ENCODE data around the gene SIT1.
"Not testable (repeated sequence)": the region's sequence is repeated elsewhere in the genome, so short reads cannot be mapped to it uniquely, and the experiment has no call there.

The SIT1 gene

GRCh38 chr9:35635730-35636129, 15.0 kb downstream of the SIT1 start:
- DNase-seq = no peak

GRCh38 chr9:35629597-35629996, 21.1 kb downstream of the SIT1 start:
- DNase-seq = no peak

DNA sequence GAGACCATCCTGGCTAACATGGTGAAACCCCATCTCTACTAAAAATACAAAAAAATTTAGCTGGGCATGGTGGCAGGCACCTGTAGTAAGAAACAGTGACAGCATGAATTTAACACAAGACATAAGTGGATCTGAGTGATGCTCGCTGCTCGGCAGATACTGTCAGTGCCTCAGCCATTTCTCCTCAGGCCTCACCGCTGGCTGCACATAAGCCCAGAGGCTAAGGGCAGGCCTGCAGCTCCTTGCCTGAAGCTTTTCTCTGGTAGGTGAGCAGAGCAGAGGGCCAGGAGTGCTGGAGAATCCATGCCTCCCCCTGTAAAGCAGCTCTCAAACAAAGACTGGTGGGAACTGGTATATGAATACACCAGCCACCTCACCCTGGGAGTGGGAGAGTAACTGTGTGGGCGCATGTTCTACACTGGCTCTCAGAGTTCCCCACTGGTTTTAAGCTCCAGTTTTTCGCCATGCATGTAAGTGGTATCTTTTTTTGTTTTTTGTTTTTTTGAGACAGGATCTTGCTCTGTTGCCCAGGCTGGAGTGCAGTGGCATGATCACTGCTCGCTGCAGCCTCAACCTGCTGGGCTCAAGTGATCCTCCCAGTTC, 22.2 kb downstream of the SIT1 start:
- no peak for DNase-seq

- no peak for DNase-seq
Observed at GRCh38 chr9:35627575-35627974, 23.2 kb downstream of the SIT1 start.

GRCh38 chr9:35619800-35620158, 31.0 kb downstream of the SIT1 start:
- no peak for DNase-seq

DNA sequence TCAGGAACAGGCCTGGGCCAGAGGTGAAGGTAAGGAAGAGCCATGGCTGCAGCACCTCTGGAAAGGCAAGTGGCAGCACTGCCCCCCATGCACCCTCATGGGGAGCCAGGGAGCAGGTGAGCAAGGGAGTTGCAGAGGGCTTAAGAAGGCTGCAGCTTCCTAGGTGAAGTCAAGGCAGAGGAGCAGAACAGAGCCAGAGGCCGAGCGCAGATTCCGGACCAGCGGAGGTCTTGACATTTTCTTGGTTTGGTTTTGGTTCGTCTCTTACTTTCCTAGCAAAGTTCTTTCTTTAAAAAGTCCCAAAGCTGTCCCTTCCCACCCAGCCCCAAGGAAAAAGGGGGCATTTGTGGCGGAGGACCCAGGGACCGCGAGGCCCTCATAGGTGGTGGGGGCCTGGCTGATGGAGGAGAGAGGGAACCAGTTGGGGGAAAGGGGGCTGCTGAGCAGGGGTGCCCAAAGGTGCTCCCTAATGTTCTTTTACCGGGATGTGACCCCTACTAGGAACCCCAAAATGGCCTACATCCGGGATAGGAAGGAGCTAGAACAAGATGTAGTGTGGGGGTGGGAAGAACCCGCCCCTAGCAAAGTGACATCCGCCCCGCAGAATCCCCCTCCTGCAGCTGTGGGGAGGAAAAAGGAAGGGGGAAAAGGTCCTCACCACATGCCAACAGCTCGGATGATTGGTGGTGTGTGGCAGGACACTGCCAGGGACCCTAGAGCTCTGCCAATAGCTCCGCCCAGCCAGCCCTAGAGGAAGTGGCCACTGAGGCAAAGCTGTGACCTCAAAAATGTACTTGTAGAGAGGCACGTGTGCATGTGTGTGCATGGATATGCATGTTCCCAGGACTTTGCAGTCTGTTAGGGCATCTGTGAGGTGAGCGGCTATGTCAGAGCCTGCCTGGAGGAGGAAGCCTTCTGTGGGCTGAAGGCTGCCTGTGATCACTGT, 31.6 kb downstream of the SIT1 start:
- no peak for DNase-seq

- DNase-seq = no peak
Observed at GRCh38 chr9:35618325-35618727, 32.4 kb downstream of the SIT1 start, which contains the start of gene CD72. Gene CD72 (minus strand): TSS chr9:35618413. CDS start chr9:35618303, 110 bp downstream.

GRCh38 chr9:35617548-35617947, 33.2 kb downstream of the SIT1 start:
- DNase-seq = no peak

GRCh38 chr9:35616681-35617459, 33.9 kb downstream of the SIT1 start:
- DNase-seq = no peak

DNA sequence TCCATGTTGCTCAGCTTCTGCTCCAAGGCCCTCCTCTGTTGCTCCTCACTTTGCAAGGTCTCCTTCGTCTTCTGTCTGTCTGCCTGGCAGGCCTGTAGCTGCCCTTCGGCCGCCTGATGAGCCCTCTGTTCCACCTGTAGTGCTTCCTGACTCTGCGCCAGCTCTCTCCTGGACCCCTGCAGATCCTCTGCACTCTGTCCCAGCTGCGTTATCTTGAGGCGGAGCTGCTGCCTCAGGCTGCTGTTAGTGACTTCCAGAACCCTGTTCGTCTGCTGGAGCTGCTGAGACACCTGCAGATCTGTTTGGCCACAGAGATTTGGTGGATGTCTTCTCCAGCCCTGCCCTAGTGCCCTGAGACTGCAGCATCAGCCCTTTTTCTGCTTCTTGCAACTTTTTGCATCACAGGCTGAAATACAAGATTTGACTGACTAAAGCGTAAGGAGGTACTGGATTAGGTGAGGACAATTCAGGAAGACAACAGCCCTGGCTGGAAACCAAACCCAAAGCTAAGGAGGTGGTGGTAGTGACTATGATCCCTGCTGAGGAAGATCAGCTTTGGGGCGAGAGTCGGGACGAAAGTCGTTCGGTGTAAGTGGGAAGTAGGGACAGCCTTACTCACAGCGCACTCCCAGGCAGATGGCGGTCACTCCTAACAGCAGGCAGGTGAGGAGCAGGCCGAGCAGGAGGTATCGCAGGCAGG, 34.6 kb downstream of the SIT1 start:
- DNase-seq = no peak

DNA sequence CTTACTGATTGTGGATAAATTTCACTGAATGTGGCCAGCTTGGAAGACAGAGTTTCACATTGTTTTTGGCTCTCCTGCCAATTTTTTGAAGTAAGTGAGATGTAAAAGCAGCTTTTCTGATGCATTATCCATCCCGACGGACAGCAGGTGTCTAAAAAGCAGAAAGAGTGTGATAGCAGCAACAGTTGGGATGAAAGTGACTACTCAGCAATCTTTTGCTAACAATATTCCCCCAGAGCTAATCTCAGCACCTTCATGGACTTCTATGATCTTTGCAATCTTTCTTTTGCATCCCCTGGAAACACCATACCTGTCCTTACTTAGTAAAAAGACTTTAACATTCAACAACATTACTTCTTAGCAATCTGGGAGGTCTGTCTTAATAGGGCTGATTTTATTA, 37.9 kb downstream of the SIT1 start:
- DNase-seq = no peak

DNA sequence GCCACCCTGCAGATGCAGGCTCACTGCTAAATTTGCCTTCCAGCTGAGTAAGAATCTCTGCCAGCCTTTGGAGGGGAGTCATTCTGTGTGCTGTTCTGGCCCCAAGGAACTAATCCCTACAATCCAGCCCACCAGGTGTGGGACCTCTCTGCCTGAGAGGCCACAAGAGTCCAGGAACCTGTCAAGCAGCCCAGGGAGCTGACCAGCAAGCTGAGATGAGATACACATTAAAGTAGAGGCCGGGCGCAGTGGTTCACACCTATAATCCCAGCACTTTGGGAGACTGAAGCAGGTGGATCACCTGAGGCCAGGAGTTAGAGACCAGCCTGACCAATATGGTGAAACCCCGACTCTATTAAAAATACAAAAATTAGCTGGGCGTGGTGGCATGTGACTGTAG, 38.7 kb downstream of the SIT1 start:
- DNase-seq = not testable (repeated sequence)

DNA sequence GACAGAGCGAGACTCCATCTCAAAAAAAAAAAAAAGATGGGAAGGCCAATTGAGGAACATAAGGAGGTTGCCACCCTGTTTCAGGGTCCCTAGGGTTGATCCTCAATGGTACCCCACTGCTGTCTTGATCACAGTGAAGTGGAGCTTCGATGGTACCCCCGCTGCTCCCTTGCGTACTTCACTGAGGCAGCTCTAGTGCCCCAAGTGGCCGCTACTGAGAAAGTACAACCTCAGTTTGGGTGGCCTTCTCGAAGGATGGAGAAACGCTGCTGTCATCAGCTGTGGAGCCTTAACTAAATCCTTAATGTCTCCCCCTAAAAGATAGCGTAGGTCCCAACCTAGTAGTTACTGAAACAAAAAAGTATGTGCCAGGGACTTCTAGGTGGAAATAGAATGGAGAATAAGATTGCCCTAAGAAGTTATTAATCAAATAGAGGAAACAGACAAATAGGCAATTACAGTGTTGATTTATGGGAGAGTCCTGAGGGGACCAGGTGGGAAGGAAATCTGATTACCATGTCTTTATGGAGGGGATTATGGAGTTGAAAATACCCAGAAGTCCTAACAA, 39.4 kb downstream of the SIT1 start:
- DNase-seq = no peak

GRCh38 chr9:35609820-35610163, 40.9 kb downstream of the SIT1 start:
- DNase-seq = no peak

- peak; percentile 80 for DNase-seq
Observed at GRCh38 chr9:35609001-35609819, 41.5 kb downstream of the SIT1 start.

DNA sequence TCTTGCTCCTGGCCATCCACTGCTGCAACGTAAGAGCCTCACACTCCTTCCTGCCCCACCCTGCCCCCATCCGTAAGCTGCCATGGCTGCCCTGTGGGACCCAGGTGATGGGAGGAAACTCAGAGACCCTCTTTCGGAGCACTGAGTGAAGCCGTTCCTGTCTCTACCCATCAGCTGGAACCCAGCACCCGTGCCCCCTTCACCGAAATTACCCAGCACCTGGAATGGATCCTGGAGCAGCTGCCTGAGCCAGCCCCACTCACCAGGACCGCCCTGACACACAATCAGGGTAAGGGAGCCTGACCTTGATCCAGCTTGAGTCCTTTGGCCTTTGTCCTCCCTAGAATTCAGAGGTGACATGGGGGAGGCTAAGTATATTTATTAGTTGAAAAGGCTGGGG, 42.5 kb downstream of the SIT1 start:
- DNase-seq = no peak

DNA sequence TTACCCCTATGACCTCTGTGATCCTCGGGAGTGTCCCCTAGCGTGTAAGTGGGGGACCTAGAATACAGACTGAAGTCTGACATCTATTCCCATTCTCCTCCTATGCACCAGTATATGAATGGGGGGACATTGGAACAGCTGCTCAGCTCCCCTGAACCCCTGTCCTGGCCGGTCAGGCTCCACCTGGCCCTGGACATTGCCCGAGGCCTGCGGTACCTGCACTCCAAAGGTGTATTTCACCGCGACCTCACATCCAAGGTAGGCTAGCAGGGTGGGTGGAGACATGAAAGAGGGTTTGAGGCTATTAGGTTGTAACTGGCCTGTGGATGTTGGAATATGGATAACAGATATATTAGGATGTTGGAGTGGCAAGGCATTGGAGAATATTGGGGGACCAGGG, 44.0 kb downstream of the SIT1 start:
- no peak for DNase-seq

GRCh38 chr9:35606138-35606504, 44.6 kb downstream of the SIT1 start:
- no peak for DNase-seq

DNA sequence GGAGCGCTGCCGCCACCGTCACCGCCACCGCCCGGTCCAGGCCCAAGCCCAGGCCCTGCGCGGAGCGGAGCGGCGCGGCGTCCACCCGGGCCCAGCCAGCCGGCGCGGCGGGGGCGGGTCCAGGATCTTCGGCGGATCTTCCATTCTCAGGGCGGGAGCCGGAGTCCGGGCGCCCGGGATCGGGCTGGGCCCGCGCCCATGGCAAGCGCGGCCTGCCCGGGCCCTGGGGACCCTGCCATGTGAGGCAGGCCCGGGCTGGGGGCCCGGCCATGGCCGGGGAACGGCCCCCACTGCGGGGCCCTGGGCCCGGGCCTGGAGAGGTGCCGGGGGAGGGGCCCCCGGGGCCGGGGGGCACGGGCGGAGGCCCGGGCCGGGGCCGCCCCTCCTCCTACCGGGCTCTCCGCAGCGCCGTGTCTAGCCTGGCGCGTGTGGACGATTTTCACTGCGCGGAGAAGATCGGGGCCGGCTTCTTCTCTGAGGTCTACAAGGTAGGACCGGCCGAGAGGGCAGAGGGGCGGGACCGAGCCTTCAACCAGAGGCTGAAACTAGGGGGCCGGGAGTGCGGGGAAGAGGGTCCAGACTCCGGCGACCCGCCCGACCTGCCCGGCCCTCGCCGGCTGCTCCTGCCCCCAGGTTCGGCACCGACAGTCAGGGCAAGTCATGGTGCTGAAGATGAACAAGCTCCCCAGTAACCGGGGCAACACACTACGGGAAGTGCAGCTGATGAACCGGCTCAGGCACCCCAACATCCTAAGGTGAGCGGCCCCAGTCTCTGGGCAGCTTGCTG, 45.2 kb downstream of the SIT1 start:
- DNase-seq = no peak

GRCh38 chr9:35604578-35605350, 46.0 kb downstream of the SIT1 start, which contains the start of gene TESK1:
Gene TESK1 (plus strand): TSS chr9:35605262. CDS start chr9:35605620, 358 bp downstream.
- DNase-seq = peak; percentile 79

Data from right forelimb (tissue), 1 donor.